HuH-7 (cell line): ENCODE data around the gene LIG1.
"Not testable (repeated sequence)": the region's sequence is repeated elsewhere in the genome, so short reads cannot be mapped to it uniquely, and the experiment has no call there.

Experiments used
- DNase-seq: peaks from one replicate; pipeline ENCODE4 v3.0.0; 2011; ENCODE audit warnings: low spot score

Gene LIG1

DNA sequence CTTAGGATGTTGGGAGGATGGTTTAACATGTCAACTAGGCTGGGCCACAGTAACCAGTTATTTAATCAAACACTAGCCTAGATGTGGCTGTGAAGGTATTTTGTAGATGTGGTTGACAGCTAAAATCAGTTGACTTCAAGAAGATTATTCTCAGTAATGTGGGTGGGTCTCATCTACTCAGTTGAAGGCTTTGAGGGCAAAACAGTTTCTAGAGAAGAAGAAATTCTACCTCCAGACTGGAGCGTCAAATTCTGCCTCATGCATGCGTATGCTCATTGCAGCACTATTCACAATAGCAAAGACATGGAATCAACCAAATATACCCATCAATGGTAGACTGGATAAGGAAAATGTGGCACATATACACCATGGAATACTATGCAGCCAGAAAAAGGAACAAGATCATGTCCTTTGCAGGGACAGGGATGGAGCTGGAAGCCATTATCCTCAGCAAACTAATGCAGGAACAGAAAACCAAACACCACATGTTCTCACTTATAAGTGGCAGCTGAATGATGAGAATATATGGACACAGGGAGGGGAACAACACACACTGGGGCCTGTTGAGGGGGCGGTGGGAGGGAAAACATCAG, 99.9 kb downstream of the LIG1 start:
- DNase-seq: not testable (repeated sequence)

DNA sequence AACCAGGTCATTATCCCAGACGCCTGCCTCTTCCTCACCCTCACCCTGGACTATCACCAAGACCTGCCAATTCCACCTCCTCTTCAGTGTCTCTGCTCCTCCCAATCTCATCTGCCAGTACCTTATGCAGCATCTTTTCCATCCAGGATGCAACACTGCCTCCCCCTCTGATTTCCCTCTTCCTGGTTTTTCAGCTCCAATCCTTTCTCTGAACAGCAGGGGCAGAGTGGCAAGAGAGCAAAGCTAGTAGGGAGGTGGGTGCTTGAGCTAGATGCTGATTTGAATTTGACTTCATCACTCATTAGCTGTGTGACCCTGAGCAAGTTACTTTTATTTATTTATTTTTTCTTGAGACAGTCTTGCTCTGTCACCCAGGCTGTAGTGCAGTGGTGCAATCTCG, 100.7 kb downstream of the LIG1 start:
- DNase-seq: peak; percentile 26
